Aorta (tissue), 5 donors: ENCODE data around the gene MRE11. TPM values are rescaled to one million over a fixed set of nuclear protein-coding genes. Genes with fewer than 3 reads are reported as not detected.

Experiments used
- ATAC-seq: fragments of 200-7000 bp; cut with Tn5 transposase; one replicate; pipeline ENCODE4 v1.9.1; 2022; ENCODE audit warnings: moderate library complexity; ENCODE audit not compliant: low FRiP score
- DNase-seq, 2 donors: peaks; one replicate each; pipeline ENCODE4 v3.0.0-alpha.2; 2020
- H3K27ac ChIP-seq, 2 donors: one replicate each; pipeline ENCODE4 v1.5.1; 2013; ENCODE audit warnings: low read length in 2 of 2, mild to moderate bottlenecking in 2 of 2, moderate library complexity in 2 of 2, control low read depth in 1 of 2, inconsistent platforms in 1 of 2, low read depth in 1 of 2
- H3K27me3 ChIP-seq, 2 donors: one replicate each; pipeline ENCODE4 v1.6.1; 2013; ENCODE audit warnings: control low read depth in 1 of 2, low read length in 1 of 2, mild to moderate bottlenecking in 1 of 2, moderate library complexity in 1 of 2; ENCODE audit not compliant: insufficient read depth in 2 of 2, control insufficient read depth in 1 of 2
- H3K36me3 ChIP-seq, 2 donors: one replicate each; pipeline ENCODE4 v1.6.1; 2013; ENCODE audit warnings: control low read depth in 1 of 2, low read length in 1 of 2, mild to moderate bottlenecking in 1 of 2; ENCODE audit not compliant: insufficient read depth in 2 of 2, control insufficient read depth in 1 of 2
- H3K4me1 ChIP-seq, 2 donors: one replicate each; pipeline ENCODE4 v1.6.1; 2013; ENCODE audit warnings: low read length in 2 of 2, control low read depth in 1 of 2, mild to moderate bottlenecking in 1 of 2, moderate library complexity in 1 of 2; ENCODE audit not compliant: insufficient read depth in 2 of 2, control insufficient read depth in 1 of 2
- H3K4me3 ChIP-seq, 2 donors: one replicate each; pipeline ENCODE4 v1.5.1; 2013; ENCODE audit warnings: low read length in 2 of 2, control low read depth in 1 of 2, mild to moderate bottlenecking in 1 of 2
- H3K9me3 ChIP-seq: one replicate; pipeline ENCODE4 v1.6.1; 2013; ENCODE audit warnings: mild to moderate bottlenecking, low read length; ENCODE audit not compliant: control insufficient read depth
- WGBS, 2 donors: extraction: QIAGEN DNeasy Blood & Tissue Kit; methylation state at CpG; one replicate each; pipeline ENCODE4 v1.1.7; 2013; 5-methylcytosine and 5-hydroxymethylcytosine counted together
- intact Hi-C, 2 donors: fragments of 100-400 bp; cut with DNase I; formaldehyde crosslinking; loops; one replicate each; pipeline versions ENCODE4 v1.14.2 to v1.15.0; 2022
- polyA plus RNA-seq, 2 donors: library from polyadenylated mRNA; stranded (reverse); fragments of 200-250 nt; gene quantifications; one replicate each; pipeline ENCODE4 v1.2.3, GENCODE V29; 2013
- total RNA-seq, 2 donors: library from RNA; stranded (reverse); fragmentation: NEBNext Ultra II Directional; extraction: Animal tissue kit (Norgen Biotek cat#: 25700); gene quantifications; one replicate each; pipeline ENCODE4 v1.2.1, GENCODE V29; 2021
- donor health status: healthy with polysubstance abuse.
- donor health status: Bipolar disorder and iron deficiency.
- donor health status: DM: no; HTN: no; CAD: no.
- donor health status: DM: no; HTN: no; CAD: no.
- donor health status: DM: yes; HTN: yes; CAD: no.

MRE11 gene
- total and polyA plus RNA-seq, 4 donors: 3.4 to 27.9 (median 10.5) TPM

DNA sequence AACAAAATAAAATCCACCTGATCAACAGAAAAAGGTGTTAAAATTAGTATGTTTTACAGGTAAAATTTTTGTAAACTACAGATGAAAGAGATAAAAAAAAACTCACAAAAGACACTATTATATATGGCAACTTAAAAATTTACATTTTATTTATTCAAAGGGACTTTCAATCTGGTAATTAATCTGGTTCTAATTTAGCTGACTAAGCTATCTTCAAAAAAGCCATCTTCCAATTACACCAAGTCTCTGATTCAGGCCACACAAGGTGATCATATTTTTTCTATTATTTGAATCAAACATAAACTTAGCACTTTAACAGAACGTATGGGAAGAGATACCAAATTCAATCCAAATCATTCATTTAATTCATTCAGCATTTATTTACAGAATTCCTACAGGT, 7.6 kb downstream of the MRE11 start:
- H3K4me3 ChIP-seq: no peak overlapping the region
- no peak overlapping the region for H3K27ac ChIP-seq
- H3K36me3 ChIP-seq: peaks cover 2% of the 10 kb centered on the region in 2 donors
- DNase-seq: no peak
- WGBS, 2 donors: 74 to 79% methylated on average over 1 of the region's 1 CpG
- no peaks in the 10 kb centered on the region for H3K4me1 ChIP-seq
- ATAC-seq: no peak
- intact Hi-C loops: no loop called here
- H3K9me3 ChIP-seq: no peaks in the 10 kb centered on the region
- H3K27me3 ChIP-seq: no peaks in the 10 kb centered on the region

DNA sequence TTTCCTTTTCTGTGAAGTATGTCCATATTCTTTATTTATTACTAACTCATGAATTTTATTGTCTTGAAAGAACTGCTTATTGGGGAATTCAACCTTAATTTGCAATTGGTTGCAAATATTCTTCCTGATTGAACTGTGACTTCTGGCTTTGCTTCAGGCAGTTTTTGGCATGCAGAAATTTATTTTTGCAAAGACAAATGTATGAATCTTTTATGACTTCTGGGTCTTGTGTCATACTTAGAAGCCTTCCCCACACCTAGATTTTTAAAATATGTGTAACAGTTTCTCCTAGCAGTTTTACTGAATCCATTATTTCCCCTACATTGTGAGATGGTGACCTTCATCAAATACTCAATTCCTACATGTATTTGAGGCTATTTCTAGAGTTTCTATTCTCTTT, 12.3 kb downstream of the MRE11 start:
- H3K9me3 ChIP-seq: no peaks in the 10 kb centered on the region
- DNase-seq: no peak
- intact Hi-C loops: no loop called here
- ATAC-seq: no peak
- H3K36me3 ChIP-seq: peaks cover 0 to 7% of the 10 kb centered on the region in 2 donors
- no peak overlapping the region for H3K4me3 ChIP-seq
- no peaks in the 10 kb centered on the region for H3K27me3 ChIP-seq
- H3K4me1 ChIP-seq: no peaks in the 10 kb centered on the region
- no peak overlapping the region for H3K27ac ChIP-seq

GRCh38 chr11:94477624-94478023, 16.0 kb downstream of the MRE11 start:
- peaks cover 0 to 5% of the 10 kb centered on the region in 2 donors for H3K36me3 ChIP-seq
- 79 to 85% methylated on average over 2 of the region's 2 CpGs for WGBS, 2 donors
- intact Hi-C loops: no loop called here

GRCh38 chr11:94472916-94473799, 20.5 kb downstream of the MRE11 start:
- intact Hi-C loops: no loop called here
- no peak overlapping the region for H3K27ac ChIP-seq
- 95% methylated on average over 3 of the region's 3 CpGs for WGBS, 2 donors
- no peak overlapping the region for H3K4me3 ChIP-seq
- H3K9me3 ChIP-seq: no peaks in the 10 kb centered on the region
- ATAC-seq: no peak
- no peak for DNase-seq
- no peaks in the 10 kb centered on the region for H3K27me3 ChIP-seq
- no peaks in the 10 kb centered on the region for H3K4me1 ChIP-seq
- H3K36me3 ChIP-seq: no peaks in the 10 kb centered on the region

More at GRCh38 chr11:94477624-94478023, 16.0 kb downstream of the MRE11 start:
- Histone ChIP-seq H3K9me3 (no peaks in the 10 kb centered on the region), H3K4me1 (no peaks in the 10 kb centered on the region), H3K27me3 (no peaks in the 10 kb centered on the region), H3K4me3 (no peak overlapping the region), H3K27ac (no peak overlapping the region)
- DNase-seq: no peak
- no peak for ATAC-seq

GRCh38 chr11:94469416-94469815, 24.2 kb downstream of the MRE11 start:
- intact Hi-C loops: no loop called here
- Histone ChIP-seq H3K4me1 (no peaks in the 10 kb centered on the region), H3K9me3 (no peaks in the 10 kb centered on the region), H3K36me3 (no peaks in the 10 kb centered on the region), H3K4me3 (no peak overlapping the region), H3K27ac (no peak overlapping the region), H3K27me3 (no peaks in the 10 kb centered on the region)
- DNase-seq: no peak
- ATAC-seq: no peak
- WGBS, 2 donors: 96 to 98% methylated on average over 2 of the region's 2 CpGs

DNA sequence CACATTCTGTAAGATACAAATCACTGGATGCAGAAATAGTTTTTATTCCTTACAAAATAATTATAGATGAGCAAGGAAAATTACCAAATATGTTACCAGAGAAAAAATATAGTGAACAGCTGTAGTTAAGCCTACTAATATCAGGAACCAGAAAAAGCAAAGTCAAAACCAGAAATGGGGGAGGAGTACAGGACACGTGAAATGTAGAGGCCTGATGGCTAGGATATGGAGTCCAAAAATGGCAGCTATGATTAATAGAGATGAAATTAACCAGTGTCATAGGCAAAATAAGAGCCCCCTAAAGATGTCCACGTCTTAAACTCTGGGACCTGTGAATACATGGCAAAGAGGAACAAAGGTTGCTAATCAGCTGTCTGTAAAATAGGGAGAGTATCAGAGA, 34.1 kb downstream of the MRE11 start:
- 91 to 95% methylated on average over 2 of the region's 2 CpGs for WGBS, 2 donors
- no peaks in the 10 kb centered on the region for H3K4me1 ChIP-seq
- no peak for ATAC-seq
- H3K27ac ChIP-seq: no peak overlapping the region
- no peak for DNase-seq
- no peaks in the 10 kb centered on the region for H3K27me3 ChIP-seq
- intact Hi-C loops: no loop called here
- no peak overlapping the region for H3K4me3 ChIP-seq
- H3K9me3 ChIP-seq: no peaks in the 10 kb centered on the region
- H3K36me3 ChIP-seq: peaks cover 0 to 3% of the 10 kb centered on the region in 2 donors

- H3K4me3 ChIP-seq: no peak overlapping the region
- DNase-seq: no peak
- no peaks in the 10 kb centered on the region for H3K4me1 ChIP-seq
- H3K9me3 ChIP-seq: no peaks in the 10 kb centered on the region
- H3K36me3 ChIP-seq: peaks cover 0 to 3% of the 10 kb centered on the region in 2 donors
- H3K27ac ChIP-seq: no peak overlapping the region
- intact Hi-C loops: no loop called here
- H3K27me3 ChIP-seq: no peaks in the 10 kb centered on the region
- ATAC-seq: no peak
- 85% methylated on average over 4 of the region's 4 CpGs for WGBS, 2 donors
Measured at GRCh38 chr11:94457118-94458029, 36.3 kb downstream of the MRE11 start.

- Histone ChIP-seq H3K27ac (no peak overlapping the region), H3K4me3 (no peak overlapping the region), H3K4me1 (no peaks in the 10 kb centered on the region), H3K9me3 (no peaks in the 10 kb centered on the region), H3K36me3 (peaks cover 0 to 3% of the 10 kb centered on the region in 2 donors), H3K27me3 (no peaks in the 10 kb centered on the region)
- no peak for ATAC-seq
- intact Hi-C loops: no loop called here
- 99 to 100% methylated on average over 1 of the region's 1 CpG for WGBS, 2 donors
- DNase-seq: no peak
Measured at GRCh38 chr11:94455861-94456260, 37.8 kb downstream of the MRE11 start.
